Astrocyte (in vitro differentiated cells and primary cell): Measurements from ENCODE around the gene SCAP. TPM values are rescaled to one million over a fixed set of nuclear protein-coding genes. Genes with fewer than 3 reads are reported as not detected.
A peak's percentile ranks its signal among the peaks of the same experiment; 100 is the strongest.

Experiments
- DNase-seq: peaks from one replicate; pipeline ENCODE4 v3.0.0-alpha.2; 2010; ENCODE audit warnings: low read depth
- FAIRE-seq: peaks from 2 replicates; lab custom pipeline; 2011; peaks lifted over from hg19 to GRCh38; lab: Jason Lieb, UNC
- H2AFZ ChIP-seq: 2 replicates; pipeline ENCODE4 v1.6.0; 2012; ENCODE audit warnings: low read depth, low read length, inconsistent platforms
- H3K27ac ChIP-seq: 2 replicates; pipeline ENCODE4 v1.5.1; 2011; ENCODE audit warnings: low read depth, low read length, inconsistent platforms
- H3K27me3 ChIP-seq: 2 replicates; pipeline ENCODE4 v1.6.0; 2011; ENCODE audit warnings: low read length, inconsistent platforms; ENCODE audit not compliant: insufficient read depth
- H3K36me3 ChIP-seq: 2 replicates; pipeline ENCODE4 v1.5.1; 2011; ENCODE audit warnings: low read length, inconsistent platforms; ENCODE audit not compliant: insufficient read depth
- H3K4me1 ChIP-seq: 2 replicates; pipeline ENCODE4 v1.5.1; 2011; ENCODE audit warnings: low read length, inconsistent platforms; ENCODE audit not compliant: insufficient read depth
- H3K4me2 ChIP-seq: 2 replicates; pipeline ENCODE4 v1.6.0; 2012; ENCODE audit warnings: low read length, inconsistent platforms
- H3K4me3 ChIP-seq: 2 replicates; pipeline ENCODE4 v1.5.1; 2011; ENCODE audit warnings: low read depth, mild to moderate bottlenecking, low read length, inconsistent platforms; ENCODE audit not compliant: insufficient read depth
- H3K79me2 ChIP-seq: 2 replicates; pipeline ENCODE4 v1.6.0; 2012; ENCODE audit warnings: mild to moderate bottlenecking, low read length, inconsistent platforms; ENCODE audit not compliant: insufficient read depth
- H3K9ac ChIP-seq: 2 replicates; pipeline ENCODE4 v1.6.0; 2012; ENCODE audit warnings: mild to moderate bottlenecking, low read length, inconsistent platforms
- H3K9me3 ChIP-seq: 2 replicates; pipeline ENCODE4 v1.5.1; 2012; ENCODE audit warnings: low read depth, mild to moderate bottlenecking, low read length, inconsistent platforms; ENCODE audit not compliant: insufficient read depth
- H4K20me1 ChIP-seq: 2 replicates; pipeline ENCODE4 v1.6.0; 2012; ENCODE audit warnings: low read length, inconsistent platforms; ENCODE audit not compliant: insufficient read depth
- H3K27ac Mint-ChIP-seq: one replicate; pipeline ENCODE4 v1.8.0; 2021; ENCODE audit warnings: mild to moderate bottlenecking, mixed read lengths; ENCODE audit not compliant: unreplicated experiment
- H3K27me3 Mint-ChIP-seq: one replicate; pipeline ENCODE4 v1.8.0; 2021; ENCODE audit warnings: low read depth, mixed read lengths; ENCODE audit not compliant: unreplicated experiment
- H3K36me3 Mint-ChIP-seq: one replicate; pipeline ENCODE4 v1.8.0; 2021; ENCODE audit warnings: low read depth, mixed read lengths; ENCODE audit not compliant: unreplicated experiment
- H3K4me1 Mint-ChIP-seq: one replicate; pipeline ENCODE4 v1.8.0; 2021; ENCODE audit warnings: low read depth, mixed read lengths; ENCODE audit not compliant: unreplicated experiment
- H3K4me3 Mint-ChIP-seq: one replicate; pipeline ENCODE4 v1.8.0; 2021; ENCODE audit warnings: mild to moderate bottlenecking, moderate library complexity, mixed read lengths; ENCODE audit not compliant: unreplicated experiment
- H3K9me3 Mint-ChIP-seq: one replicate; pipeline ENCODE4 v1.8.0; 2021; ENCODE audit warnings: mild to moderate bottlenecking, mixed read lengths; ENCODE audit not compliant: unreplicated experiment
- EZH2 ChIP-seq: IDR thresholded peaks from 2 replicates; pipeline ENCODE4 v1.6.1; 2012; ENCODE audit warnings: mild to moderate bottlenecking, low read length, inconsistent platforms; ENCODE audit not compliant: insufficient read depth
- total RNA-seq: library from RNA; stranded (reverse); gene quantifications from 2 replicates; pipeline ENCODE4 v1.2.1, GENCODE V29; 2021
- TF ChIP-seq, protein P1 (sequence below): IDR thresholded peaks from 2 replicates; pipeline ENCODE4 v1.5.1; 2011; ENCODE audit warnings: low read depth, mild to moderate bottlenecking, inconsistent platforms, low read length, moderate library complexity; ENCODE audit not compliant: insufficient read depth

SCAP gene
- total RNA-seq, 1 donor from 2014 or later = 47.9 TPM

DNA sequence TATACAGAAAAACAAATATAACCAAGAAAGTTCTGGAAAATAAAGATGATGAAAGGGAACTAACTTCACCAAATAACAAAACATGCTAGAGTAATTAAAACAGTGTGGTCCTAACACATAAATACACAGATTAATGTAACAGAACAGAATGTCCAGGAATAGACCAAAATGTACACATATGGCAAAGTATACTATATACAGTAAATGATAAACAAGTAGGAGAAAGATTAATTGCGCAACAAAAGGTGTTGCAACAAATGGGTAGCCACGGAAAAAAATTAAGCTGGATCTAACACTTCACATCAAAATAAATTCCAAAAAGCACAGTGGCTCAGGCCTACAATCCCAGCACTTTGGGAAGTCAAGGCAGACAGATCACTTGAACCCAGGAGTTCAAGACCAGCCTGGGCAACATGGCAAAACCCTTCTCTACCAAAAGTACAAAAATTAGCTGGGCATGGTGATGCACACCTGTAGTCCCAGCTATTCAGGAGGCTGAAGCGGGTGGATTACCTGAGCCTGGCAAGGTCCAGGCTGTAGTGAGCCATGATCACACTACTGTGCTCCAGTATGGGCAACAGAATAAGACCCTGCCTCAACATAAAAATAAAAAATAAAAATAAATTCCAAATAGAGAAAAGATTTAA is 19.8 kb downstream of the SCAP start:
- H3K4me1 Mint-ChIP-seq = no peaks in the 10 kb centered on the region
- Histone ChIP-seq H3K9ac (no peak overlapping the region), H2AFZ (no peak overlapping the region), H3K9me3 (no peaks in the 10 kb centered on the region), H3K4me1 (no peaks in the 10 kb centered on the region), H3K27me3 (no peaks in the 10 kb centered on the region), H4K20me1 (peaks cover 8% of the 10 kb centered on the region), H3K79me2 (peaks cover 25% of the 10 kb centered on the region), H3K36me3 (no peaks in the 10 kb centered on the region), H3K4me3 (no peak overlapping the region), H3K4me2 (no peak overlapping the region), H3K27ac (no peak overlapping the region)
- TF ChIP-seq, protein P1, sequence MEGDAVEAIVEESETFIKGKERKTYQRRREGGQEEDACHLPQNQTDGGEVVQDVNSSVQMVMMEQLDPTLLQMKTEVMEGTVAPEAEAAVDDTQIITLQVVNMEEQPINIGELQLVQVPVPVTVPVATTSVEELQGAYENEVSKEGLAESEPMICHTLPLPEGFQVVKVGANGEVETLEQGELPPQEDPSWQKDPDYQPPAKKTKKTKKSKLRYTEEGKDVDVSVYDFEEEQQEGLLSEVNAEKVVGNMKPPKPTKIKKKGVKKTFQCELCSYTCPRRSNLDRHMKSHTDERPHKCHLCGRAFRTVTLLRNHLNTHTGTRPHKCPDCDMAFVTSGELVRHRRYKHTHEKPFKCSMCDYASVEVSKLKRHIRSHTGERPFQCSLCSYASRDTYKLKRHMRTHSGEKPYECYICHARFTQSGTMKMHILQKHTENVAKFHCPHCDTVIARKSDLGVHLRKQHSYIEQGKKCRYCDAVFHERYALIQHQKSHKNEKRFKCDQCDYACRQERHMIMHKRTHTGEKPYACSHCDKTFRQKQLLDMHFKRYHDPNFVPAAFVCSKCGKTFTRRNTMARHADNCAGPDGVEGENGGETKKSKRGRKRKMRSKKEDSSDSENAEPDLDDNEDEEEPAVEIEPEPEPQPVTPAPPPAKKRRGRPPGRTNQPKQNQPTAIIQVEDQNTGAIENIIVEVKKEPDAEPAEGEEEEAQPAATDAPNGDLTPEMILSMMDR = no peak
- TF ChIP-seq EZH2 = no peak
- peaks cover 7% of the 10 kb centered on the region for H3K9me3 Mint-ChIP-seq
- no peaks in the 10 kb centered on the region for H3K27me3 Mint-ChIP-seq
- FAIRE-seq (no peak), DNase-seq (no peak)
- H3K27ac Mint-ChIP-seq = no peak overlapping the region
- H3K4me3 Mint-ChIP-seq = no peak overlapping the region
- peaks cover 5% of the 10 kb centered on the region for H3K36me3 Mint-ChIP-seq

DNA sequence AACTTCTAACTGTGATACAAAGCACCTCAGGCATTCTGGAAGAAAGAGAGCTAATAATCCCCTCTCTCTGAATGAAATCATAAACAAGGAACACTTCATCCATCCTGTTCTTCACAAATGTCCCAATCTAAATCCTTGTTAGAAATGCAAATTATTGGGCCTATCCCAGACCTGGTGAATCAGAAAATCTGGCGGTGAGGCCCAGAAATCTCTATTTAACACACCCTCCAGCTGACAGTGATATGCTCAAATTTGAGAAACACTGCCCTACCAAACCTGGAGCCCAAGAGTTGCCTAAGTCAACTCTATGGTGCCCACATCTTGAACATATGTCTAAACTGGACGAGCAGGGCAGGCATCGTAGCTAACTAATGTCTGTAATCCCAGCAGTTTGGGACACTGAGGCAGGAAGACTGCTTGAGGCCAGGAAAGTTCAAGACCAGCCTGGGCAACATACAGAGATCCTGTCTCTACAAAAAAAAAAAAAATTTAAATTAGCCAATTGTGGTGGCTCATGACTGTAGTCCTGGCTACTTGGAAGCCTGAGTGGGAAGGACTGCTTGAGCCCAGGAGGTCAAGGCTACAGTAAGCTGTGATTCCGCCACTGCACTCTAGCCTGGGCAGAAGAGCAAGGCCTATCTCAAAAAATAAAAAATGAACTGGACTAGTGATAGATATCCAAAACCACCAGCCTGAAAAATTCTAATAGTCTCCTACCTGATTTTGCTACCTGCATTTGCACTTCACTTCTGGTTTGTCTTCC is 23.1 kb downstream of the SCAP start:
- Mint-ChIP-seq H3K36me3 (peaks cover 6% of the 10 kb centered on the region), H3K27me3 (no peaks in the 10 kb centered on the region), H3K4me1 (no peaks in the 10 kb centered on the region), H3K4me3 (no peak overlapping the region), H3K27ac (no peak overlapping the region), H3K9me3 (no peaks in the 10 kb centered on the region)
- H3K4me3 ChIP-seq = no peak overlapping the region
- H3K4me2 ChIP-seq = no peak overlapping the region
- no peaks in the 10 kb centered on the region for H3K9me3 ChIP-seq
- H3K27ac ChIP-seq = no peak overlapping the region
- H2AFZ ChIP-seq = no peak overlapping the region
- FAIRE-seq (no peak), DNase-seq (no peak)
- no peaks in the 10 kb centered on the region for H3K36me3 ChIP-seq
- H3K79me2 ChIP-seq = peaks cover 18% of the 10 kb centered on the region
- peaks cover 7% of the 10 kb centered on the region for H4K20me1 ChIP-seq
- no peaks in the 10 kb centered on the region for H3K27me3 ChIP-seq
- TF ChIP-seq, protein P1 = no peak
- no peak for TF ChIP-seq EZH2
- no peaks in the 10 kb centered on the region for H3K4me1 ChIP-seq
- H3K9ac ChIP-seq = no peak overlapping the region

DNA sequence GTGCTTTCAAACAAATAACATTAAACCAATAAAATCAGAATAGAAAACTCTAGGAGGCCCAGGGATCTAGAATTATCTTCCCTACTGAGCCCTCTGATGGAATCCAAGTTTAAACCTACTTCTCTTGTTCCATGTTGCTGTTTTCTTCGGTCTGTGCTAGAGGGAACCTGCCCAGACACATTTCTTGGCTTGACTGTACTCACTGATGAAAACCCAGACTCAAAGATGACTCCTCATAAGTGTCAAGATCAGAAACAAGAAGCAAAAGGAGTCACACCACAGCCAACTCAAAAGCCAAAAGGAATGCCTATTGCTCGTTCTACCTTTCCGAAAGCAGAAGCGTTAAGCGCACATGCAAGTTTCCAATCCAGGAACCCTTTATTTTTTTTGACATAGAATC is 31.6 kb downstream of the SCAP start:
- Mint-ChIP-seq H3K4me3 (no peak overlapping the region), H3K36me3 (peaks cover 8% of the 10 kb centered on the region), H3K9me3 (no peaks in the 10 kb centered on the region), H3K27ac (peak overlapping the region; percentile 83), H3K4me1 (peaks cover 21% of the 10 kb centered on the region), H3K27me3 (no peaks in the 10 kb centered on the region)
- Histone ChIP-seq H4K20me1 (peaks cover 6% of the 10 kb centered on the region), H3K79me2 (peaks cover 5% of the 10 kb centered on the region), H3K9ac (no peak overlapping the region), H3K36me3 (no peaks in the 10 kb centered on the region), H3K4me1 (peaks cover 7% of the 10 kb centered on the region), H2AFZ (peak overlapping the region; percentile 34), H3K27me3 (no peaks in the 10 kb centered on the region), H3K4me2 (no peak overlapping the region), H3K9me3 (no peaks in the 10 kb centered on the region), H3K4me3 (no peak overlapping the region), H3K27ac (no peak overlapping the region)
- FAIRE-seq (no peak), DNase-seq (peak; percentile 10)
- TF ChIP-seq, protein P1 = no peak
- no peak for TF ChIP-seq EZH2
